GM19452 (cell line): ENCODE results near the gene CCL17.
"Not testable (repeated sequence)": the region's sequence is repeated elsewhere in the genome, so short reads cannot be mapped to it uniquely, and the experiment has no call there.

Source experiments
- ATAC-seq: cut with Tn5 transposase; IDR thresholded peaks from one replicate; pipeline ENCODE4 v1.9.1; 2021; ENCODE audit not compliant: unreplicated experiment

The CCL17 gene

GRCh38 chr16:57403965-57404817 is at the start of gene CCL17:
TSS of gene CCL17 (plus strand) at chr16:57404767. CDS start at chr16:57413933, 9,166 bp downstream.
- ATAC-seq, result no peak

GRCh38 chr16:57355898-57356414 is 48.6 kb upstream of the CCL17 start:
- no peak for ATAC-seq

- ATAC-seq, result no peak
Measured at GRCh38 chr16:57356547-57356946, 48.0 kb upstream of the CCL17 start.

- no peak for ATAC-seq
Measured at GRCh38 chr16:57357330-57358085, 47.1 kb upstream of the CCL17 start.

DNA sequence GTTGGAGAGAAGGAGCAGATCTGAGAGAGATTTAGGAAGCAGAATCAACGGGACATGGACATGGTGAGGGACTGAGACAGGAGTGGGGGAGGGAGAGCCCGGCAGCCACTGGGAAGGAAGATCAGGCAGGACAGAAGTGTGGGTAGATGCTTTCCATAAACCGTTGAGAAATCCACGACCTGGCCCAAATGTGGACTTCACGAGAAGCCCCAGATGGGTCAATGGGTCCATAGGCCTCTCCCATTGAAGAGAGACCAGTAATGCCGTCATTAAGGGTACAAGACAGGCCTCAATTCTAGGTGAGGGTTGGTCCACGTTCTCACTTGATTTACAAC is 46.5 kb upstream of the CCL17 start:
- no peak for ATAC-seq

DNA sequence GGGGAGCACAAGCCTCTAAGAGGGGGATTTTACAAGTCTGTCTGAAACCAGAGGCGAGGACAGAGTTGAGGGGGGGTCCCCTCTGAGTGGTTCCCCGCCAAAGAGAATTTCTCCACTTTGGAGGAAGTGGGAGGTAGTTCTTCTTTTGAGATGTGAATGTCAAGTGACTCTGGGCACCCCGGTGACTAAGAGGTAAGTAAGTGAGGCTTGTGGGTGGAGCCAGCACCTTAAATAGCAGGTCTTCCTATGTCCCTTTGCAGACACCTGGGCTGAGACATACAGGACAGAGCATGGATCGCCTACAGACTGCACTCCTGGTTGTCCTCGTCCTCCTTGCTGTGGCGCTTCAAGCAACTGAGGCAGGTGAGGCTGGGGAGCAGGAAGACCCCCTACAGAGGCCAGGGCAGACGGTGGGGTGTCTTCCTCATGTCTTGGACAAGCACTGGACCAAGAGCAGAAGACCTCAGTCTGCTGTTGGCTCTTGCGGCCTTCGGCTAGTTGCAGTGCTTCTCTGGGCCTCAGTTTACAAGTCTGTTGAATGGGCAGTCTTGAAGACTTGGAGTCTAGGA is 46.0 kb upstream of the CCL17 start, which contains the start of gene CCL22:
Gene CCL22 (plus strand): TSS at position 257 of the 569 bp plus-strand sequence. CDS start 34 bp downstream, at position 291.
- ATAC-seq, result no peak

- ATAC-seq, result no peak
Measured at GRCh38 chr16:57360321-57360935, 44.1 kb upstream of the CCL17 start.

GRCh38 chr16:57361404-57361803 is 43.2 kb upstream of the CCL17 start:
- ATAC-seq, result no peak

GRCh38 chr16:57364143-57364542 is 40.4 kb upstream of the CCL17 start:
- no peak for ATAC-seq

GRCh38 chr16:57366544-57367040 is 38.0 kb upstream of the CCL17 start:
- no peak for ATAC-seq

DNA sequence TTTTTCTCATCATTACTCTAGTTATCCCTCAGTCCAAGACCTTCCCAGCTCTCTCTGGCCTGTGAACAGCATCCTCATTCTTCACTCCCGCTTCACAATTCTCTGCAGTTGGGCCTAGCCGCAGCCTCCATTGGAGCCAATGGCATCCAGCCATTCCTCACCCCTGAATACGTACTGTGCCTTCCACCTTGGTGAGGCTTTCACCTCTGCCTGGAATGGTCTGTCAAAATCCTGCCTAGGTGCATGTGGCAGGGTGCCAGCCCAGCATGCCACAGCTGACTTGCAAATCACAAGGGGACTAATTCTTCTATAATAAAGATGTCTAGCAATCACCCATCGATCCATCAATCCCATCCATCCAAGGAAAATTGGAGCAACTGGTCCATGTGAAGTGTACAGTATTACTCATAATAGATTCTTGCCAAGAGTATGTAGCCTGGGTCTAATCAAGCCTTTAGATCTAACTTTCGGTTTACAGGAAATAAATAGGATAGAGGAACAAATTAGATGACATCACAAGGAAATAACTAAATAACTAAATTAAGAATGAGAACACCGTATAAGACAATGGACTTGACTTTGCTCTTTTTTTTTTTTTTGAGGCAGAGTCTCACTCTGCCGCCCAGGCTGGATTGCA is 37.3 kb upstream of the CCL17 start:
- no peak for ATAC-seq

DNA sequence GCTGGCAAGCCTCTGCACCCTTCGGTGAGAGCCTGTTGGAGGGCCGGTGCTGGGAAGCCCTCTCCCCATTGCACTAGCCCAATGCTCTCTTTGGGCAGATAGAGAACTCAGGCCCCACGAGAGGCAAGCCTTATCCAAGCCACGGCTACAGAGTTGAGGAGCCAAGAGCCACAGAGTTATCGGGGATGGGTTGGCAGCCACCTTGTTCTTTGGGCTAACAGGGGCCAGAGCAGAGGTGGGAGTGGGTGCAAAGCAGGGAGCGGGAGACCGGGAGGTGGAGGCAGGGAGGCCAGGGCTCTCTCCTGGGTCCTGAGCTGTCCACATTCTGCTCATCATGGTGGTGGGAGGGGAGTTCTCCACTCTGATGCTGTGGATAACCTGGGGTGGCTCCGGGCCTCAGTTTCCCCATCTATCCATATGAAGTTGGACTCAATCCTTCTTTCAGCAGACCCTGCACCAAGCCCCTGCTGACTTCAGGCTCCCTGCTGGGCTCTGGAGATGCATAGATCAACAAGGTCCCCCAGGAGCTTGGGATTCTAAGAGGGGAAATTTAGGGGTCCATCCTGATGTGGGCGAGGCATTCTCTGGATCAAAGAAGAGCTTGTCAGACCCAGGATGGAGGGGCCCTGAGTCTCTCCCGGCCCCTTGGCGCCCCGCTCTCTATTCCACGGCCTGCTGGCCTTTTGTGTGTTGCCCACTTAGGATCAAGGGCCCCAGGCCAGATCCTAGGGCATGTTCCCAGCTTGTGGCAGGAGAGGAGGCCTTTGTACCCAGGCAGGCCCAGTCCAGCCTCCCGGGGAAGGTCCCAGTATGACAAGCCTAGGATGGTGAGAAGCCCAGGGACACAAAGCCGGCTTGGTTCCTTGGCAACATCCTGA is 32.8 kb upstream of the CCL17 start:
- no peak for ATAC-seq

- ATAC-seq, result no peak
Measured at GRCh38 chr16:57372372-57373116, 32.0 kb upstream of the CCL17 start, which contains the start of gene CX3CL1. TSS of gene CX3CL1 (plus strand) at chr16:57372490. CDS start at chr16:57372569, 79 bp downstream.

DNA sequence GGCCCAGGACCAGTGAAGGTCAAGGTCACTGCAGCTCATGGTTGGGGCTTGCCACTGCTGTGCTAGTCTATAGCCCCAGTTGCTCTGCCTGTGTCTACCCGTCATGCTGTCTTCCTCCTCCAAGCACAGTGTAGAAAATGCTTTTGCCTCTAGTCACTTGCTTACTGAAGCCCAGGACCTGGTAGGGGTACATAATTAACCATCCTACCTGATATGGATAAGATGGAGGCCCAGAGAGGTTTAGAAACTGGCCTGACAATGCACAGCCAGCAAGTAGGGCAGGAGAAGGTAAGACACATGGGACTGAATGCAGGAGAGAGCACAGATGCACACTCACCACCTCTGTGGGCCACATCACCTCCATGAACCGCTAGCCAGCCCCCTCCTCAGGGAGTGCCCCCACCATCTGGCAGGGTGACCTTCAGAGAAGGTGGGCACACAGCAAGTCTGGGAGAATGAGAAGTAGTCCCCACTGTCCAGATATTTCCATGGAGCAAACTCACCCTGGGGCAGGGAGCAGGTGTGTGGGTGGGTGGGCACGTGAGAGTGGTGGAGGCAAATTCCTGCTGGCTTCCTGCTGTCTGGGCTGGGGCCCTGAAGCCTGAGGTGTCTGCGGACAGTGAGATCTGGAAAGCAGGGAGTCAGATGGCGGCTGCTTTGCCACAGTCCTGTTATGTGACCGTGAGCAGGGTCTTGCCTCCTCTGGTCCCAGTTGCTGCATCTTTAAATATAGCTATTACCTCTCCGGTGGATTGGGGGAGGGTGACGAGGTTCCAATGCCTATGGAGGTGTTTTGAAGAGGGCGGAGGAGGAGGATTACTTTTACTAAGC is 31.2 kb upstream of the CCL17 start:
- ATAC-seq, result no peak

DNA sequence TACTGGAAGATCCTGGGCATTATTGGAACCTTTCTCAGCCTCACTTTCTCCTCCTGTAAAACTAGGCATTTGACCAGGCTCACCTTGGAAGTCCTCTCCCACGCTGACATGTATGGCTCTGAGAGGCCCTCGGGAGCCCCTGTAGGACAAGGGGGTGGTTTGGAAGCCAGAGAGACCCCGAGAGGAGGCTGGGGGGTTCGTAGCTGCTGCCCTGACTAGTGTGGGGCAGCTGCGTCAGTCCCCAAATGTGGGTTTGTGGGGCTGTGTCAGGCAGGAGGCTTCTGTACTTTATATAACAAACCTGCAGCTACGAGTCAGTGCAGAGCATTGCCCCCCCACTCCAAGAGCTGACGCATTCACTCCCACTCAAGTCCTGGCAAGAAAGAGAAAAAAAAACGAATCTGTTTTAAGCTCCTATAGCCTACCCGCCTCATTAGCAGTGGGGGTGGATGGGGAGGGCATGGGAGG is 30.5 kb upstream of the CCL17 start:
- no peak for ATAC-seq

- ATAC-seq, result not testable (repeated sequence)
Measured at GRCh38 chr16:57374925-57375465, 29.6 kb upstream of the CCL17 start.

- no peak for ATAC-seq
Measured at GRCh38 chr16:57376313-57376818, 28.2 kb upstream of the CCL17 start.
